H1 (cell line): Measurements from ENCODE around the gene MIB1. TPM values are rescaled to one million over a fixed set of nuclear protein-coding genes. Genes with fewer than 3 reads are reported as not detected.

Source experiments
- CTCF ChIA-PET: fragments of 300-600 bp; sonication (Branson Sonifier 250); formaldehyde crosslinking; loops from one replicate; lab custom pipeline; 2021; ENCODE audit not compliant: partially characterized antibody; lab: Charles Lee
- POLR2A ChIA-PET: fragments of 300-600 bp; sonication (Branson Sonifier 250); formaldehyde crosslinking; loops from one replicate; lab custom pipeline; 2021; ENCODE audit warnings: inconsistent platforms; ENCODE audit not compliant: partially characterized antibody; lab: Charles Lee
- DNase-seq, 2 experiments: peaks; one replicate each; pipeline versions ENCODE4 v3.0.0 to v3.0.0-alpha.2; 2010 to 2022; ENCODE audit warnings: low spot score in 2 of 2, low read depth in 1 of 2, mixed read lengths in 1 of 2
- FAIRE-seq: peaks from 2 replicates; lab custom pipeline; 2011; peaks lifted over from hg19 to GRCh38; lab: Jason Lieb, UNC
- H2AFZ ChIP-seq: 2 replicates; pipeline ENCODE4 v1.8.1; 2012; ENCODE audit warnings: low read length, inconsistent platforms
- H2AK5ac ChIP-seq: 2 replicates; pipeline ENCODE4 v1.6.1; 2013; ENCODE audit warnings: low read depth, low read length
- H2BK120ac ChIP-seq: replicated peaks from 2 replicates; pipeline ENCODE3; 2013; ENCODE audit warnings: low read depth, low read length, inconsistent platforms
- H2BK12ac ChIP-seq: 2 replicates; pipeline ENCODE4 v1.6.1; 2013; ENCODE audit warnings: low read depth, low read length
- H2BK15ac ChIP-seq: 2 replicates; pipeline ENCODE4 v1.6.1; 2013; ENCODE audit warnings: low read length
- H2BK20ac ChIP-seq: 2 replicates; pipeline ENCODE4 v1.6.1; 2013; ENCODE audit warnings: low read length
- H2BK5ac ChIP-seq: 2 replicates; pipeline ENCODE4 v1.6.1; 2013; ENCODE audit warnings: low read depth, low read length
- H3K14ac ChIP-seq: 2 replicates; pipeline ENCODE4 v1.6.1; 2013; ENCODE audit warnings: inconsistent platforms; ENCODE audit not compliant: insufficient read length
- H3K18ac ChIP-seq: 2 replicates; pipeline ENCODE4 v1.6.1; 2013; ENCODE audit warnings: low read length; ENCODE audit errors: extremely low read depth
- H3K23ac ChIP-seq: 2 replicates; pipeline ENCODE4 v1.6.1; 2013; ENCODE audit warnings: inconsistent platforms; ENCODE audit not compliant: insufficient read length
- H3K23me2 ChIP-seq: 2 replicates; pipeline ENCODE4 v1.6.1; 2013; ENCODE audit warnings: low read depth, low read length
- H3K27ac ChIP-seq: 2 replicates; pipeline ENCODE4 v1.6.1; 2011; ENCODE audit warnings: low read depth, low read length, inconsistent platforms
- H3K27me3 ChIP-seq, 4 experiments: replicated peaks in 1 of 4; 1 replicate in 1 of 4; 2 replicates in 3 of 4; pipeline versions ENCODE4 v1.6.1 to v1.8.1; 2011 to 2013; ENCODE audit warnings: low read length in 3 of 4, mild to moderate bottlenecking in 3 of 4, inconsistent platforms in 2 of 4, mixed read lengths in 2 of 4, moderate library complexity in 1 of 4; ENCODE audit not compliant: control insufficient read depth in 3 of 4, insufficient read depth in 3 of 4; ENCODE audit errors: extremely low read depth in 1 of 4
- H3K36me3 ChIP-seq, 4 experiments: 2 replicates each; pipeline versions ENCODE4 v1.6.1 to v1.8.1; 2011 to 2013; ENCODE audit warnings: mild to moderate bottlenecking in 4 of 4, low read length in 3 of 4, moderate library complexity in 2 of 4, control low read depth in 1 of 4, inconsistent platforms in 1 of 4; ENCODE audit not compliant: insufficient read depth in 4 of 4, control insufficient read depth in 2 of 4
- H3K4ac ChIP-seq: replicated peaks from 2 replicates; pipeline ENCODE3; 2013; ENCODE audit warnings: low read length, low read depth, mixed read lengths, inconsistent platforms; ENCODE audit not compliant: insufficient read length
- H3K4me1 ChIP-seq, 4 experiments: replicated peaks in 1 of 4; 1 replicate in 1 of 4; 2 replicates in 3 of 4; pipeline versions ENCODE4 v1.6.1 to v1.8.1; 2011 to 2013; ENCODE audit warnings: low read length in 3 of 4, inconsistent platforms in 2 of 4, mixed read lengths in 1 of 4; ENCODE audit not compliant: insufficient read depth in 4 of 4, control insufficient read depth in 3 of 4
- H3K4me2 ChIP-seq, 2 experiments: 2 replicates each; pipeline versions ENCODE4 v1.6.1 to v1.8.1; 2011 to 2013; ENCODE audit warnings: low read depth in 2 of 2, low read length in 2 of 2, control low read depth in 1 of 2, inconsistent platforms in 1 of 2, mild to moderate bottlenecking in 1 of 2; ENCODE audit not compliant: insufficient read depth in 1 of 2
- H3K4me3 ChIP-seq, 4 experiments: fragments of 200-600, 300-600 bp in 1 of 4; sonication (generic), shearing (Covaris generic), sonication (Bioruptor Twin) in 1 of 4; 2 replicates each; pipeline versions ENCODE4 v1.5.1 to v1.8.1; 2011 to 2016; ENCODE audit warnings: low read length in 4 of 4, low read depth in 3 of 4, control low read depth in 2 of 4, inconsistent platforms in 2 of 4, mild to moderate bottlenecking in 2 of 4, mixed read lengths in 1 of 4, moderate library complexity in 1 of 4; ENCODE audit not compliant: insufficient read depth in 2 of 4; ENCODE audit errors: extremely low read depth in 1 of 4
- H3K56ac ChIP-seq: replicated peaks from 2 replicates; pipeline ENCODE3; 2013; ENCODE audit warnings: low read depth, mild to moderate bottlenecking, mixed read lengths, low read length, inconsistent platforms; ENCODE audit not compliant: insufficient read length
- H3K79me1 ChIP-seq: 2 replicates; pipeline ENCODE4 v1.6.1; 2013; ENCODE audit warnings: low read depth, low read length, control low read depth
- H3K79me2 ChIP-seq, 2 experiments: 2 replicates each; pipeline versions ENCODE4 v1.6.1 to v1.8.1; 2012 to 2013; ENCODE audit warnings: low read length in 2 of 2, mild to moderate bottlenecking in 2 of 2, inconsistent platforms in 1 of 2; ENCODE audit not compliant: insufficient read depth in 2 of 2, control insufficient read depth in 1 of 2
- H3K9ac ChIP-seq, 4 experiments: replicated peaks in 1 of 4; 1 replicate in 1 of 4; 2 replicates in 3 of 4; pipeline versions ENCODE4 v1.6.1 to v1.8.1; 2011 to 2013; ENCODE audit warnings: low read depth in 3 of 4, low read length in 3 of 4, control low read depth in 2 of 4, mild to moderate bottlenecking in 2 of 4, moderate library complexity in 2 of 4, inconsistent platforms in 1 of 4; ENCODE audit errors: extremely low read depth in 1 of 4
- H3K9me3 ChIP-seq, 2 experiments: 2 replicates each; pipeline versions ENCODE4 v1.6.1 to v1.8.1; 2012 to 2013; ENCODE audit warnings: mild to moderate bottlenecking in 2 of 2, moderate library complexity in 2 of 2, control low read depth in 1 of 2, inconsistent platforms in 1 of 2, low read depth in 1 of 2, low read length in 1 of 2, mixed read lengths in 1 of 2; ENCODE audit not compliant: insufficient read depth in 2 of 2
- H4K20me1 ChIP-seq, 2 experiments: replicated peaks in 1 of 2; 2 replicates each; pipeline versions ENCODE3 to v1.8.1; 2011 to 2013; ENCODE audit warnings: inconsistent platforms in 2 of 2, low read length in 2 of 2, mild to moderate bottlenecking in 1 of 2; ENCODE audit not compliant: insufficient read depth in 2 of 2, control insufficient read depth in 1 of 2
- H4K5ac ChIP-seq: 2 replicates; pipeline ENCODE4 v1.6.1; 2013; ENCODE audit warnings: low read length, low read depth, mixed read lengths, inconsistent platforms; ENCODE audit not compliant: insufficient read length
- H4K8ac ChIP-seq: 2 replicates; pipeline ENCODE4 v1.8.0; 2013; ENCODE audit warnings: mild to moderate bottlenecking, moderate library complexity, low read length, inconsistent platforms; ENCODE audit not compliant: insufficient read depth; ENCODE audit errors: extremely low read depth
- H4K91ac ChIP-seq: replicated peaks from 2 replicates; pipeline ENCODE3; 2013; ENCODE audit warnings: low read length, mixed read lengths, inconsistent platforms; ENCODE audit not compliant: insufficient read length
- BACH1 ChIP-seq: IDR thresholded peaks from 2 replicates; pipeline ENCODE4 v1.6.1; 2012; ENCODE audit warnings: low read length, improper control_type of control experiment
- BCL11A ChIP-seq, 2 experiments: IDR thresholded peaks; one replicate each; pipeline ENCODE4 v1.6.1; 2011; ENCODE audit warnings: low read depth in 2 of 2, low read length in 2 of 2, mild to moderate bottlenecking in 2 of 2
- CEBPB ChIP-seq: IDR thresholded peaks from 2 replicates; pipeline ENCODE4 v1.6.1; 2012; ENCODE audit warnings: low read depth, low read length
- CHD2 ChIP-seq: IDR thresholded peaks from 2 replicates; pipeline ENCODE4 v1.6.1; 2012; ENCODE audit warnings: low read length, improper control_type of control experiment
- FOSL1 ChIP-seq: IDR thresholded peaks from 2 replicates; pipeline ENCODE4 v1.6.1; 2011; ENCODE audit warnings: mild to moderate bottlenecking, low read depth, low read length, moderate library complexity; ENCODE audit not compliant: insufficient read depth
- HDAC6 ChIP-seq: IDR thresholded peaks from one replicate; pipeline ENCODE4 v1.7.1; 2012; ENCODE audit warnings: low read depth, mild to moderate bottlenecking, inconsistent platforms, low read length, moderate library complexity
- JUN ChIP-seq: IDR thresholded peaks from 2 replicates; pipeline ENCODE4 v1.6.1; 2011; ENCODE audit warnings: low read depth, mild to moderate bottlenecking, improper control_type of control experiment, low read length
- MAFK ChIP-seq: IDR thresholded peaks from 2 replicates; pipeline ENCODE4 v1.6.1; 2012; ENCODE audit warnings: low read depth, mild to moderate bottlenecking, improper control_type of control experiment, low read length
- MAX ChIP-seq: IDR thresholded peaks from 2 replicates; pipeline ENCODE4 v1.6.1; 2012; ENCODE audit warnings: inconsistent platforms
- NRF1 ChIP-seq: IDR thresholded peaks from 2 replicates; pipeline ENCODE4 v1.6.1; 2011; ENCODE audit warnings: mild to moderate bottlenecking, low read depth, low read length, improper control_type of control experiment
- PHF8 ChIP-seq: fragments of 200-600 bp; sonication (generic); conservative IDR thresholded peaks from 2 replicates; pipeline ENCODE4 v1.7.1; 2012; ENCODE audit warnings: low read depth, mild to moderate bottlenecking, inconsistent platforms, low read length, moderate library complexity
- POU5F1 ChIP-seq: IDR thresholded peaks from 2 replicates; pipeline ENCODE4 v1.6.1; 2011; ENCODE audit warnings: low read depth, mild to moderate bottlenecking, low read length, moderate library complexity
- SIX5 ChIP-seq: IDR thresholded peaks from 2 replicates; pipeline ENCODE4 v1.6.1; 2011; ENCODE audit warnings: mild to moderate bottlenecking, low read depth, low read length
- SRF ChIP-seq: IDR thresholded peaks from 2 replicates; pipeline ENCODE4 v1.6.1; 2011; ENCODE audit warnings: mild to moderate bottlenecking, low read depth, low read length, moderate library complexity
- TAF7 ChIP-seq: optimal IDR thresholded peaks from 2 replicates; pipeline ENCODE3; 2011; ENCODE audit warnings: low read depth, mild to moderate bottlenecking, inconsistent platforms, low read length, moderate library complexity, borderline replicate concordance
- TBP ChIP-seq: IDR thresholded peaks from 2 replicates; pipeline ENCODE4 v1.6.1; 2011; ENCODE audit warnings: low read depth, low read length, improper control_type of control experiment
- WGBS, 2 experiments: shearing (Covaris generic) in 1 of 2; methylation state at CpG; one replicate each; pipeline versions ENCODE4 v1.1.6 to v1.1.7; 2013 to 2015; ENCODE audit warnings: low lambda C conversion rate in 2 of 2, mixed read lengths in 2 of 2, inconsistent platforms in 1 of 2, low coverage in 1 of 2, missing lambda C conversion rate in 1 of 2; ENCODE audit not compliant: insufficient replicate concordance in 2 of 2, insufficient coverage in 1 of 2, insufficient read length in 1 of 2; ENCODE audit errors: extremely low coverage in 1 of 2, missing lambda C conversion rate in 1 of 2; 5-methylcytosine and 5-hydroxymethylcytosine counted together
- polyA plus RNA-seq, 7 experiments: library from polyadenylated mRNA; depleted of rRNA in 3 of 7; stranded (reverse) in 5 of 7; unstranded in 2 of 7; fragments of >200 nt in 5 of 7; fragments of 200-250 nt in 2 of 7; gene quantifications; 1 replicate in 5 of 7; 2 replicates in 1 of 7; 4 replicates in 1 of 7; pipeline versions ENCODE4 v1.2.1 to v1.2.3, GENCODE V29; 2011 to 2013; ENCODE audit warnings: missing spikeins in 2 of 7, mixed read lengths in 2 of 7
- total RNA-seq: library from RNA; stranded (reverse); fragmentation: NEBNext Ultra II Directional; extraction: Animal tissue kit (Norgen Biotek cat#: 25700); gene quantifications from 2 replicates; pipeline ENCODE4 v1.2.1, GENCODE V29; 2021

MIB1 gene
- total and polyA plus RNA-seq, 2 of the 8 experiments (the other 6 are each of a cell fraction or from before 2014, with no cell fraction given): 8.2 to 60.3 TPM

- Histone ChIP-seq H3K4me2 (no peak overlapping the region), H2BK20ac (no peak overlapping the region), H3K14ac (no peak overlapping the region), H3K9ac (no peak overlapping the region), H2BK15ac (no peak overlapping the region), H4K5ac (no peak overlapping the region), H3K23ac (no peak overlapping the region), H2BK120ac (no peak overlapping the region), H3K27me3 (no peaks in the 10 kb centered on the region), H4K20me1 (peaks cover 0 to 2% of the 10 kb centered on the region in 2 experiments), H3K9me3 (peaks cover 3 to 7% of the 10 kb centered on the region in 2 experiments; a peak in 2 of 4 replicates), H3K23me2 (no peaks in the 10 kb centered on the region; the same call in 1 of the 2 replicates), H3K4ac (no peak overlapping the region), H3K79me1 (no peaks in the 10 kb centered on the region), H3K4me1 (no peaks in the 10 kb centered on the region), H2AK5ac (no peak overlapping the region), H2BK5ac (no peak overlapping the region), H2BK12ac (no peak overlapping the region), H3K36me3 (peaks cover 0 to 32% (median 12%) of the 10 kb centered on the region in 4 experiments; a peak in 5 of 8 replicates), H3K79me2 (no peaks in the 10 kb centered on the region), H3K18ac (no peak overlapping the region), H3K27ac (no peak overlapping the region), H4K8ac (no peak overlapping the region), H2AFZ (no peak overlapping the region), H3K4me3 (no peak overlapping the region), H4K91ac (no peak overlapping the region), H3K56ac (no peak overlapping the region)
- 87% methylated on average over 2 of the region's 2 CpGs; no CpG with 5 or more reads in 1 of the 2 experiments for WGBS, 2 experiments
- DNase-seq (no peak), FAIRE-seq (no peak)
- POLR2A ChIA-PET: no interaction called here
- CTCF ChIA-PET: no interaction called here
- TF ChIP-seq BACH1: no peak
- TF ChIP-seq PHF8: no peak
- TF ChIP-seq BCL11A (IDR thresholded peaks at IDR 0.05; ENCODE audit: low read depth in 2 of 2, low read length in 2 of 2): no peak
- no peak for TF ChIP-seq POU5F1
- no peak for TF ChIP-seq NRF1
- no peak for TF ChIP-seq CHD2
- TF ChIP-seq MAFK: no peak
- TF ChIP-seq SIX5: no peak
- TF ChIP-seq TBP: no peak
- TF ChIP-seq CEBPB: no peak
- TF ChIP-seq FOSL1: no peak
- TF ChIP-seq JUN: no peak
- no peak for TF ChIP-seq HDAC6
- no peak for TF ChIP-seq MAX
- TF ChIP-seq TAF7: no peak
- TF ChIP-seq SRF: no peak
Measured at GRCh38 chr18:21809725-21810124, 69.1 kb downstream of the MIB1 start.
